Inflammatory macrophage treated with lipopolysaccharide for 1 hour (primary cell): Measurements from ENCODE around the gene SLCO4A1.
"Not testable (repeated sequence)": the region's sequence is repeated elsewhere in the genome, so short reads cannot be mapped to it uniquely, and the experiment has no call there.

Experiments used
- DNase-seq, 2 donors: peaks; one replicate each; pipeline ENCODE4 v3.0.0-alpha.2; 2020 to 2022

SLCO4A1 gene

DNA sequence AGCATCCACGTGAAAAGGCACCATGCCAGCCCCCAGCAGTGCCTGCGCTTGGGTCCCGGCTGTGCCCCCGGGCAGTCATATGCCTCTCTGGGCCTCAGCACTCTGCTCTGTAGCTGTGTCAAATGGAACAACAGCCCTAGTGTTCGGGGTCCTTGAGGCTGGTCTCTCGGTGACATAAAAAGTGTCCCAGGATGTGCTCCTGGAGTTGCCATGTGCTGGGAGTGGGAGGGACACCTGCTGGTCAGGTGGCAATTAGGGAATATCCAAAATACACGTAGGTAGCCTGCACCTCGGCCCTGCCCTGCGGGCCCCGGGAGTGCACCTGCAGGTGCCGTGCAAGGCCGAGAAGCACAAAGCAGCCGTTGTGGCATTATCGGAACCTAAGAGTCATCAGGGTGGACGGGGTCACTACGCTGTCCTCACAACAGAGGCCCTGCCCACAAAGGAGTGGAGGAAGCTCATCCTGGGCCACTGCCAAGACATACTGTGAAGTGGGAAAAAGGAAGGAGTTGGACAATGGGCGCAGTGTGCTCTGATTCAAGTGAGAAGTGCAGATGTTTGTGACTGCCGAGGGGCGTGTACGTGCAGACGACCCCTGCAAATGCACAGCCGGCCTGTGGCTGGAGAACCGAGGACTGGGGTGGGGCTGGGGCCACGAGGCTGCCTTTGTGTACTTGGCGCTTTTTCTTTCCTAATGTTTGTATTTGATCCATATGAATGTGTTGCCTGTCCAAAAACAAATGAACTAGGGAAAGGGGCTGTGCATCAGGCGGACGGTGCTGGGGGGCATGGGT is 24.6 kb downstream of the SLCO4A1 start:
- peak; percentile 80 to 81 for DNase-seq

DNA sequence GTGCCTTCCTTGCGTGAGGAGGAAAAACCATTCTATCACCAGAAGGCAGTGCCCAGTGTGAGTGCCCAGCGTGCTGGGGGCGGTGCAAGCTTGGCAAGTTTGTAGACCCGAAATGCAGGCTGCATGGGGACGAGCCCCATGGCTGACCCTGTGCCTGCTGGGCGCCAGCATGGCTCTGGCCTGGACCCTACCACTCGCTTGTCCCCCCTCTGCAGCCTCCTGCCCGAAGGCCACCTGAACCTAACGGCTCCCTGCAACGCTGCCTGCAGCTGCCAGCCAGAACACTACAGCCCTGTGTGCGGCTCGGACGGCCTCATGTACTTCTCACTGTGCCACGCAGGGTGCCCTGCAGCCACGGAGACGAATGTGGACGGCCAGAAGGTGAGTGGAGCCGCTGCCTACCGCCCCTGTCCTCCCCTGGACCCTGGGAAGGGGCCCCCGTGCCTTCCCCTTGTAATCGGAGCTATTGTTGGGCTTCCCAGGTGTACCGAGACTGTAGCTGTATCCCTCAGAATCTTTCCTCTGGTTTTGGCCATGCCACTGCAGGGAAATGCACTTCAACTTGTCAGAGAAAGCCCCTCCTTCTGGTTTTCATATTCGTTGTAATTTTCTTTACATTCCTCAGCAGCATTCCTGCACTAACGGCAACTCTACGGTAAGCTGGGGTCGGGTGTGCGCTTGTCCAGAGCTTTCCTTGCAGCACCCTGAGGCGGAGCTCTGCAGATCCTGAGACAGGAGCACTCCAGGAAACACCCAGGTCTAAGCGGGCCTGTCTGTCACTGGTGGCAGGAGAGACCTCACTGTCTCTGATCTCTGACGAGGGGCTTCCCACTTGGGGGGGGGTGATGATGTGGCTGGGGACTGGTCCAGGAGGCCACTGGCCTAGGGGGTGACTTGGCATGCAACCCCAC is 25.5 kb downstream of the SLCO4A1 start:
- no peak for DNase-seq

DNA sequence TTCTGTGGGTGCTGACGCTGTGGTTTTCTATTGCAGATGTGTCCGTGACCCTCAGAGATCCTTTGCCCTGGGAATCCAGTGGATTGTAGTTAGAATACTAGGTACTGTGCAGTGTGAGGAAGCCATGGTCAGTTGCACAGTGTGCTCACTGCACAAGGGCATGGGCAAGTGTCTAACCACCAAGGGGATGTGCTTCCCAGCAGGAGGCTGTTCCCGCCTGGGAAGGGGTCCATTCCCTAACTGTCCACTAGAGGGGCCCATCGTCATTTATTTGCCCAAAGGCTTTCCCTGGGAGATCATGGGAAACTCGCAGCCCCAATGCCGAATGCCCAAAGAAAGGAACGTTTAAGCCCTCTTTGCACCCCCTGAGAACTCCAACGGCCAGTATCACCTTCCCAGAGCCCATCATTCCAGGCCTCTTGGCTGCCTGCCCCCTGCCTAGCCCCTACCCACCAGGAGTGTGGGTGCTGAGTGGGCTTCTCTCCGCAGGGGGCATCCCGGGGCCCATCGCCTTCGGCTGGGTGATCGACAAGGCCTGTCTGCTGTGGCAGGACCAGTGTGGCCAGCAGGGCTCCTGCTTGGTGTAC is 26.2 kb downstream of the SLCO4A1 start:
- DNase-seq = peak; percentile 49 to 87

DNA sequence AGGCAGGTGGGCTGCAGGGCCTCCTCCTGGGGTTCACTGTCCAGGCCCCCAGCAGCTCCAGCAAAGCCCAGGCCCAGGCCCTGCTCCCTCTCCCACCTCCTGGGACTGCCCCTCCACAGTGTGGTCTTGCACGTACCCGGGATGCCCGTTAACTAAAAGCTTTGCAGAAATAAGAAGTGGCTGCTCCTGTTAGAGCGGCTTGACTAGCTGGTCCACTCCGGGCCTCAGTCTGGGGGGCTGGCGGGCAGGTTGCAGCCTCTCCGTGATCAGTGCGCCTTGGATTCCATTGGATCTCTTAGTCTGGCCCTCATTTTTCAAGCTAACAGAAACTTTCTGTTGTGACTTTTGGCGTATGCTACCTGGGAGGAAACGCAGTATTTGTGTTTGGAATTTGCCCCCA is 26.9 kb downstream of the SLCO4A1 start:
- DNase-seq = no peak

DNA sequence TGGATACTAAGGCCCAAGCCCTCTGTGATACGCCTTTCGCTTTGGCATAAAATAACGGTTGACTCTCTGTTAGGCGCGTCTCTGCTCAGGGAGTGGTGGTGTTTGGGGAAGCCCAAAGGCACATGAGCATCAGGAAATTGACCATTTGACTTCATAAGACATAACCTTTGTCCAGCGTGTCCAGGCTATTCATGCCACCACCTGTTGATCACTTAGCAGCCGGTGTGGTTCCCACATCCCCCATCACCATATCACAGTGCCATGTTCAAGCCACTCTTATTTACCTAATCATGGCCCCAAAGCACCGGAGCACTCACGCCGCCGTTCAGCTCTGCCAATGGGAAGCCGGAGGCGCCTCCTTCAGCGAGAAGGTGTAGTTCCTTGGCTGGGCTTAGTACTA is 27.9 kb downstream of the SLCO4A1 start:
- no peak for DNase-seq

- DNase-seq = no peak
These were observed 28.7 kb downstream of the SLCO4A1 start for GRCh38 chr20:62670998-62671397.

DNA sequence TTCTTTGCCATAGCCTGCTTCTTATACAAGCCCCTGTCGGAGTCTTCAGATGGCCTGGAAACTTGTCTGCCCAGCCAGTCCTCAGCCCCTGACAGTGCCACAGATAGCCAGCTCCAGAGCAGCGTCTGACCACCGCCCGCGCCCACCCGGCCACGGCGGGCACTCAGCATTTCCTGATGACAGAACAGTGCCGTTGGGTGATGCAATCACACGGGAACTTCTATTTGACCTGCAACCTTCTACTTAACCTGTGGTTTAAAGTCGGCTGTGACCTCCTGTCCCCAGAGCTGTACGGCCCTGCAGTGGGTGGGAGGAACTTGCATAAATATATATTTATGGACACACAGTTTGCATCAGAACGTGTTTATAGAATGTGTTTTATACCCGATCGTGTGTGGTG is 29.5 kb downstream of the SLCO4A1 start:
- DNase-seq = peak; percentile 39 to 57

DNA sequence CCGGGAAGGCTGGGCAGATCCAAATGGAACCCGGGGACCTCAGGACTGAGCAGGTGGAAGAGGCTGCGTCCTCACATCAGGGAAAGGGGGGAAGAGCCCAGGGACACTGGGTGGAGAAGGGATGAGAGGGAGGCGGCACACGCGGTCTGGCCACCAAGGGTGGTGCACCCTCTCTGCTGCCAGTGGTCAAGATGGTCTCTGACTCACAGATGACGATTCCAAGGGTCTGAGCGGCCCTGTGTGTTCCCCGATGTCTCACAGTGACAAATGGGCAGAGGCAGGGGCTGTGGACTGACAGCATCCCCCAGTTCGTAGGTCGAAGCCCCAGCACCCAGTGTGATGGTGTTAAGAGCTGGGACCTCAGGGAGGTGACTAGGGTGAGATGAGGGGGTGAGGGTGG is 32.1 kb downstream of the SLCO4A1 start:
- DNase-seq = no peak

DNA sequence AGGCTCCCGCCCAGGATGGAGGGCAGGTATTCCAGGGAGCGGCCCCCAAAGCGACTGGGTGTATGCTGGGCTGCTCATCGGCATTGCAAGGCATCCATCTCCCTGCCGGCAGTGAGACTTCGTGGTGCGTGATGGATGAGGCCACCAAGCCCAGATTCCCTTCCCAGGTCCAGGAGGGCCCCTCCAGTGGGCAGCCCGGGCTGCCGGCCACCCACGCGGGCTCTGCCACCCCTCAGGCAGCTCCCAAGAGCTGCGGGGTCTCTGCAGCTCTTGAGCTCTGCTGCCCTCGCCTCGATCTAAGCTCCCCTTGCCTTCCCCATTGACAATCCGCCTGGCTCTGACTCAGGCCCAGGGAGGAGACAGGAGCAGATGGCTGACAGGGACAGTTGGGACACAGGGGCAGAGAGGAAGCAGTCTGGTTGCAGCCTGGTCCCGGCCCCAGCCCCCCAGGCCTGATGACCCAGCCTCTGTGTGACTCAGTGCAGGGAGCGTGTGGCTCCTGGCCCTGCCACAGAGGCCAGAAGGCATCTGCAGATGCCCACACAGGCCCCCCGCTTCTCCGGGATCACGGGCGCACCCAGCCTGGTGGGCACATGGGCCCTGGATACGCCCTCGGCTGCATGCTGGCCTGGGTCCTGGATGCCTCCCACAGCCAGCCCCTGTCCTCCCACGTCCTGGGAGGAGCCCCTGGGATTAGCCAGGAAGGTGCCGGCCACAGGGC is 33.0 kb downstream of the SLCO4A1 start:
- DNase-seq = peak; percentile 80 to 86

GRCh38 chr20:62675877-62676260 is 33.6 kb downstream of the SLCO4A1 start:
- no peak for DNase-seq

DNA sequence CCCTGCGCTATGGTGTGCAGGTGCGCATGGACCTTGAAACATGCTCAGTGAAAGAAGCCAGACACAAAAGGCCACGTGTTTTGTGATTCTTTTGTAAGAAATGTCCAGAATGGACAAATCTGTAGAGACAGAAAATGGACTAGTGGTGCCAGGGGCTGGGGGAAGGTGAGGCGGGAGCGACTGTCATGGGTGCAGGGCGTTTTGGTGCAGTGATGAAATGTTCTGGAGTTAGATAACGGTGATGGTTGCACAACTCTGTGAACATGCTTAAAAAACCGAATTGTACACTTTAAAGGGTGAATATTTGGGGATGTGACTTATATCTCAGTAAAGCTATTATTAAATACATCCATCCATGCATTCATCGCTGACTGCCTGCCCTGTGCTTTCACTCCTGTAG is 34.7 kb downstream of the SLCO4A1 start:
- no peak for DNase-seq

DNA sequence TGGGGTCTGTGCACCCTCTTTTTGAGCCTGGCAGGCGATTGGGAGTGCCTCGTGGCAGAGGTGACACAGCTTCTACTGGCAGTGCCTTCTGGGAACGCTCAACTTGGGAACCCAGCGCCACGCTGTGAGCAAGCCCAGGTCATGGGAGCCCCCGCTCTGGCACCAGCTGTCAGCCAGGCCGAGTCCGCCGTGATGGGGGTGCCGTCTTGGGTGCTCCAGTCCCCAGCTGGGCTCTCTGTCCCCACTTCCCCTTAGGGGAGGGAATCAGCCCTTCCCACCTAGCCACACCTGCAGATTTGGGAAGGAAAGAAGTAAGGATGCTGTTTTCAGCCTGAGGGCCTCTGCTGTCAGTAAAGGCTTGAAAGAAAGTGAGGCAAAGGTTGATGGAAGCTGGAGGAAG is 35.4 kb downstream of the SLCO4A1 start:
- DNase-seq = no peak

DNA sequence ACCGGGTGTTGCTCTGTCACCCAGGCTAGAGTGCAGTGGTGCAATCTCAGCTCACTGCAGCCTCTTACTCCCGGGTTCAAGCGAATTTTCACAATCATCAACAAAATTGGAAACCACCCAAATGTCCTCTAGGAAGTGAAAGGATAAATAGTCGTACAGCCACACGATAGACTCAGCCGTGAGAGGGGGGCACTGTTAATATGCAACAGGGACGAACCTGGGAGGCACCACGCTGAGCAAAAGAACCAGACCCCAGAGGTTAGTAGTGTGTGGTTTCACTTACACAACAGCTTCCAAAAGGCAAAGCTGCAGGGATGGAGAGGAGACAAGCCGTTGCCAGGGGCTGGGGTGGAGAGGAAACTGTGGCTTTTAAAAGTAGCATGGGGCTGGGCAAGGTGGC is 36.2 kb downstream of the SLCO4A1 start:
- DNase-seq = peak; percentile 57 to 72

DNA sequence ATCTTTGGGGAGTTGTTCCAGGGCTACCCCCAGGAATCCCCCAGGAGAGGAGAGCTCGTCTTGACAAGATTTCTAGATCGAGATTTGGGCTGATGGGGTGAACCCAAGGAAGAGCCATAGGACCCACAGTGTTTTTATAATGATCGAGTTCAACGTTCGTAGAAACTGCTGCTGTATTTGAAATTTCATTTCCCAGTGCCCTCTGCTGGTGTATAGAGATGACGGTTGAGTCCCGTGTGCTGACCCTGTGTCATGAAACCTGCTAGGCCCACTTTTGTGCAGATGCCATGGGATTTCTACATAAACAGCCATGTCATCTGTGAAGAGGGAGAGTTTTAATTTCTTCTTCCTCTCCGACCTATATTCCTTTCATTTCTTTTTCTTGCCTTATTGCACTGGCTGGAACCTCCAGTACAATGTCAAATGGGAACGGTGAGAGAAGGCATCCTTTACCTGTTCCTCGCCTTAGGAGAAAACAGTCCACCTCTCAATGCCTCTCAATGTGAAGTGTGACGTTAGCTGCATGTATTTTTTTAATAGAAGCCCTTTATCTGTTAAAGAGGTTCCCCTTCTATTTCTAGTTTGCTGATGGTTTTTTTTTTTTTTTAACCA is 37.8 kb downstream of the SLCO4A1 start:
- DNase-seq = no peak

- DNase-seq = no peak
These were observed 40.7 kb downstream of the SLCO4A1 start for GRCh38 chr20:62682912-62683517.

DNA sequence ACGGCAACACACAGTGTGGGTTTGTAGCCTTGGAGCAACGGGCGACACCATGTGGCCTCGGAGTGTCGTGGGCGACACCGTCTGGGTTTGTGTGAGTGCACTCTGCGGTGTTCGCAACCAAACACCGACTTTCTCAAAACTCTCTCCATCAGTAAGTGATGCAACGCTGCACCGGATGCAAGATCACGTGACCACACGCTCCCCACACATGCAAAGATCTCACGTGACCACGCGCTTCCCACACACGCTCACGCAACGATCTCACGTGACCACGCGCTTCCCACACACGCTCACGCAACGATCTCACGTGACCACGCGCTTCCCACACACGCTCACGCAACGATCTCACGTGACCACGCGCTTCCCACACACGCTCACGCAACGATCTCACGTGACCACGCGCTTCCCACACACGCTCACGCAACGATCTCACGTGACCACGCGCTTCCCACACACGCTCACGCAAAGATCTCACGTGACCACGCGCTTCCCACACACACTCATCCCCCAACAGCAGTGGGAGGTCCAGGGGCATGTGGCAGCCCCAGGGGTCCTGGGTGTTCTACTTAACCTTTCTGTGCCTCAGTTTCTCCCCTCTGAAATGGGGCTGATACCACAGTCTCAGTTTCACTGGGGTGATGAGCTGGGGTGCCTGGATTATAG is 41.5 kb downstream of the SLCO4A1 start:
- not testable (repeated sequence) for DNase-seq

DNA sequence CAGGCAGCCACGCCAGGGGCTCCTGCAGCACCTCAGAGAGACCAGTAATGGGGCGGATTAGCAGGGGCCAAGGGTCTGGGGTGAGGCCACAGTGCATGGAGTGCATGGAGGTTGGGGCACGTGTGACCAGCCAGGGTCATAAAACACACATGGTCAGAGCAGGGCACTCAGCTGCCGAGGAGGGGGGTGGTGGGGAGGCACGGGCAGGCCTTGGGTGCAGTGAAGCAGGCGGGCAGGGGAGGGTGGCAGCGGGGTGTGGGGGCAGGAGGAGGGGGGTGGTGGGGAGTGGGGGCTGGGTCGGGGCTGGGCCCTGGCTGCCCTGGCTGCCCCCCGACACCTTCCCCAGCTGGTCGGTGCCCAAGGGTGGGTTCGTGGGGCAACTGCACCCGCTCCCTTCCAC is 42.7 kb downstream of the SLCO4A1 start:
- no peak for DNase-seq

DNA sequence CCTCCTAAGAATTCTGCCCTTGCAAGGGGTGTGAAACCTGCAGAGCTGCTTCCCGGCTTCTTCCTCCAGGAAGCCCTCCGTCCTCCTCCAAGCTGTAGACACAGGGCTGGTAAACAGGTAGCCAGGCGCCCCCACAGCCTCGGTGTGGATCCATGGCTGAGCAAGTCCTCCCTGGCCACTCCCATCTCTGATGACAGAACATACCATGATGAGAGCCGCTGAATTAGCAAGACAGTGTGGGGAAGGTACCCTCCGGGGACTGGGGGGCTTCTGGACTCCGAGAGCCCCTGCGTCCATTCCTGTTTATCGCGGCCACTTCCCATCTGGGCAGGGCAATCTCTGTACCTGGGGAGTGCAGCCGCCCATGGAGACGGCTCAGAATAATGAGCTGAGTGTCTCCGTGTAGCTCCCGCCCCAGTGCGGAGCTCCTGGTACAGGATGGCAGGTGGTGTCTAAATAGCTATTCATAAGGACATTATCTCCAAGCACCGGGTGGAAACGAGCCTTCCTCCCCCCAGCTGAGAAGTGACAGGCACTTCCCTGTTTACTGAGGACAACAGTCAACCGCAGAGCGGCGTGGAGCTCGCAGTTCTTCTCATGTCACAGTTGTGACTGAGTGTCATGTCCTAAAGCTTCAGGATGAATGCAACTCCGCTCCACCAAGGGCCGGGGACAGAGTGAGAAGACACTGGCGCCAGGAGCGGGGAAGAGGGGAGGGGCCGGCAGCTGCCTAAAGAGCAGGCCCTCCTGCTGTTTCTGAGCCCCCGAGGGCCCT is 43.7 kb downstream of the SLCO4A1 start:
- peak; percentile 75 to 80 for DNase-seq

GRCh38 chr20:62686869-62687830 is 44.8 kb downstream of the SLCO4A1 start:
- DNase-seq = no peak
